Transverse colon (tissue), 4 donors: ENCODE measurements around the gene PFKFB4.

ENCODE experiments used
- EP300 ChIP-seq: sonication (generic); formaldehyde crosslinking; IDR thresholded peaks from one replicate; pipeline ENCODE4 v1.6.1; 2017; ENCODE audit warnings: antibody characterized with exemption, low read depth
- POLR2A ChIP-seq: fragments of 450-650 bp; IDR thresholded peaks from one replicate; pipeline ENCODE4 v1.6.1; 2016; ENCODE audit warnings: antibody characterized with exemption, mild to moderate bottlenecking, moderate library complexity
- POLR2AphosphoS5 ChIP-seq, 3 donors: sonication (generic); formaldehyde crosslinking; IDR thresholded peaks; one replicate each; pipeline ENCODE4 v1.6.1; 2016; ENCODE audit warnings: antibody characterized with exemption in 3 of 3
- TF ChIP-seq, protein P1 (sequence below), 5 experiments: fragments of 200-600 bp in 3 of 5; fragments of 450-650 bp in 2 of 5; sonication (generic) in 3 of 5; IDR thresholded peaks; 1 replicate in 2 of 5; 2 replicates in 3 of 5; pipeline ENCODE4 v1.5.1; 2016 to 2017; ENCODE audit warnings: antibody characterized with exemption in 5 of 5, inconsistent platforms in 3 of 5, mild to moderate bottlenecking in 2 of 5, moderate library complexity in 1 of 5

DNA sequence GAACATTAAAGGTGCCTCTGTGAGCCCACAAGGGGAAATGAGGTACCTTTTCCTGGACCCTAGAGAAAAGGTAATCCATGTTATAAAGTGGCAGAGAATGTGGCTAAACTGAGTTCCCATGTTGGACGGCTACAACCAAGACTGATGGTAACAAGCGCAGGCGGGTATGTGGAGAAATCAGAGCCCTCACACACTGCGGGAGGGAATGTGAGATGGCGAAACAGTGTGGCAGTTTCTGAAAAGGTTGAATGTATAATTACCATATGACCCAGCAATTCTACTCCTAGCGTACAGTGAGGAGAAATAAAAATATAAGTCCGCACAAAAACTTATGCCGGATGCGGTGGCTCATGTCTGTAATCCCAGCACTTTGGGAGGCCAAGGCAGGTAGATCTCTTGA lies 28.6 kb downstream of the PFKFB4 start:
- no peak for TF ChIP-seq POLR2A
- TF ChIP-seq, protein P1, sequence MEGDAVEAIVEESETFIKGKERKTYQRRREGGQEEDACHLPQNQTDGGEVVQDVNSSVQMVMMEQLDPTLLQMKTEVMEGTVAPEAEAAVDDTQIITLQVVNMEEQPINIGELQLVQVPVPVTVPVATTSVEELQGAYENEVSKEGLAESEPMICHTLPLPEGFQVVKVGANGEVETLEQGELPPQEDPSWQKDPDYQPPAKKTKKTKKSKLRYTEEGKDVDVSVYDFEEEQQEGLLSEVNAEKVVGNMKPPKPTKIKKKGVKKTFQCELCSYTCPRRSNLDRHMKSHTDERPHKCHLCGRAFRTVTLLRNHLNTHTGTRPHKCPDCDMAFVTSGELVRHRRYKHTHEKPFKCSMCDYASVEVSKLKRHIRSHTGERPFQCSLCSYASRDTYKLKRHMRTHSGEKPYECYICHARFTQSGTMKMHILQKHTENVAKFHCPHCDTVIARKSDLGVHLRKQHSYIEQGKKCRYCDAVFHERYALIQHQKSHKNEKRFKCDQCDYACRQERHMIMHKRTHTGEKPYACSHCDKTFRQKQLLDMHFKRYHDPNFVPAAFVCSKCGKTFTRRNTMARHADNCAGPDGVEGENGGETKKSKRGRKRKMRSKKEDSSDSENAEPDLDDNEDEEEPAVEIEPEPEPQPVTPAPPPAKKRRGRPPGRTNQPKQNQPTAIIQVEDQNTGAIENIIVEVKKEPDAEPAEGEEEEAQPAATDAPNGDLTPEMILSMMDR (IDR thresholded peaks at IDR 0.05) = no peak
- TF ChIP-seq POLR2AphosphoS5 (IDR thresholded peaks at IDR 0.05) = no peak
- TF ChIP-seq EP300 = no peak
